Measurements from ENCODE around the gene ACSL6.

The ACSL6 gene

GRCh38 chr5:132017316-132017715 lies 5.9 kb upstream of the ACSL6 start:
- DNase-seq (ENCODE audit: low read depth) = no peak

GRCh38 chr5:132016721-132017250 lies 5.3 kb upstream of the ACSL6 start:
- DNase-seq (ENCODE audit: low read depth) = no peak

GRCh38 chr5:132013711-132014110 lies 2.3 kb upstream of the ACSL6 start:
- no peak for DNase-seq (ENCODE audit: low read depth)

GRCh38 chr5:132013006-132013689 lies 1.7 kb upstream of the ACSL6 start:
- DNase-seq (ENCODE audit: low read depth) = no peak

GRCh38 chr5:132012371-132013005 lies 1.0 kb upstream of the ACSL6 start:
- DNase-seq (ENCODE audit: low read depth) = peak; percentile 14

- DNase-seq (ENCODE audit: low read depth) = no peak
Measured at GRCh38 chr5:132010989-132011621, 353 bp downstream of the ACSL6 start.

- DNase-seq (ENCODE audit: low read depth) = no peak
Measured at GRCh38 chr5:132010645-132010988, 841 bp downstream of the ACSL6 start.

DNA sequence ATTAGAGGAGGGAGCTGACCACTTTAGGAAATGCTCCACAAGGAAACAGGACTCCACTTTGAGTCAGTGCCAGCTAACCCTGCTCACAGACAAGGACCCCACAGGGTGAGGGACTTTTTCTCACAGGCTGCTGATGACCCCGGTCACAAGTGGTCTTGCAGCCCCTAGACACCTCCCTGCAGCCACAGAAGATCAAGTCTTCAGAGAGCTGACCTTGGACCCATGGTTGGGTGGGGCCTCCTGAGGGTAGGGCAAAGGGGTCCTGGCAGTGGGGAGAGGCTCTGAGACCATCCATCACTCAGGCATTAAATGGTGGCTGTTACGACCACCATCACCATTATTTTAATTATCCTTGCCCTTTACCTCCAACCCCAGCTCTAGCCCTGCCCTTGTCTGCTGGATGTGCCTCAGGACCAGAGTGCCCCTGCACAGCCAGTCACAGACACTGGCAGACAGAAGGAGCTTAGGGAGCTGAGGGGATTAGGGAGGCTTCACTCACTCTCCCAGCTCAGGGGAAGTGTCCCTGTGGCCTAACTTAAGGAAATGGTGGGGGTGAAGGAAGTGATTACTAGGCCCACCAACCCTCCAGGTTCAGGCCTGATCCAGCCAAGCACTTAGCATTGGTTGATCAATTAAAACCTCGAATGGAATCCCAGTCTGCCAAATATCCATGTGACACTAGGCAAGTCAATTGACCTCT lies 1.6 kb downstream of the ACSL6 start:
- no peak for DNase-seq (ENCODE audit: low read depth)

DNA sequence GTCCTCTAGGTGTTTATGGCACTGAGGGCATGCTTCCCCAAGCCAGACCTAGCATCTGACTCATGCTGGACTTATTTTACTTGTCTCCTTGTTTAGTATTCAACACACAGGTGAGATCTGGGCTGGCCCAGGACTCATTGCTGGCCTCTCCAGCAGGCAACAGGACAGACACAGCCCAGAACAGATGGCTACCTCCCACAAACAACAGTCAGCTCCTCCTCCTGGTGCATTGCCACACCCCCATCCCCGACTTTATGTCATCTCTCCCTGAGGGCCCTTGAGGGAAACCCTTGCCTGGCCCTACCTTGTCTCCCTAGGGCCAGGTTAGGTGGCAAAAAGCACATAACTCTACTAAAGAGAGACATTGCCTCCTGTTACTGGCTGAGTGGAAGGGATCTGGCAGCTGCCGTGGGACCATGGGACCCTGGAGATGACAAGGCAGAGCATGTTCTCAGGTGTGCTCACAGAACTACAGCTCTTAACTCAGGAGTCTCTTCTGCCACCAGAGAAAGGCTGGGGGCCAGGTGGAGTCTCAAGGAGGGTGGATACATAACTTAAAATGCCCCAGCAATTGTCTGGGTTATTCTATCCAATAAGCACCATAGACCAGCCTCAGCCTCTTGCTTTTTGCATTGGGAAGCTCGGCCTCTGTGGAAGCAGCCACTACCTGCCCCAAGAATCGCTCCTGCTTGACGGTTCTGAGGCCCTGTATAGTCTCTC lies 2.3 kb downstream of the ACSL6 start:
- no peak for DNase-seq (ENCODE audit: low read depth)

DNA sequence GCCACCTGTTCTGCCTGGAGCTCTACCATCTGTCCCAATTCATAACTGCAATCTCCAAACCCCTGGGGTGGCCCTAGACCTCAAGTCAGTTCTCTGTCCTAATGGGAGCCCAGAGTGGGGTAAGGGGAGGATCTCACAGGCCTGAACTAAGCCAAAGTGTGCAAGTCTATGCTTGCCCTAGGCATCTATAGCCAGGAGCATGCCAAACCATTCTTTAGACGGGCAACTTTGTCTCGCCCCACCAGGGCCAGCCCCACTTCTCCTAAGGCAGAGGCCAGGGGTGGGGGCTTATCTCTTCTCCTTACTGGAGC lies 3.3 kb downstream of the ACSL6 start:
- DNase-seq (ENCODE audit: low read depth) = no peak

DNA sequence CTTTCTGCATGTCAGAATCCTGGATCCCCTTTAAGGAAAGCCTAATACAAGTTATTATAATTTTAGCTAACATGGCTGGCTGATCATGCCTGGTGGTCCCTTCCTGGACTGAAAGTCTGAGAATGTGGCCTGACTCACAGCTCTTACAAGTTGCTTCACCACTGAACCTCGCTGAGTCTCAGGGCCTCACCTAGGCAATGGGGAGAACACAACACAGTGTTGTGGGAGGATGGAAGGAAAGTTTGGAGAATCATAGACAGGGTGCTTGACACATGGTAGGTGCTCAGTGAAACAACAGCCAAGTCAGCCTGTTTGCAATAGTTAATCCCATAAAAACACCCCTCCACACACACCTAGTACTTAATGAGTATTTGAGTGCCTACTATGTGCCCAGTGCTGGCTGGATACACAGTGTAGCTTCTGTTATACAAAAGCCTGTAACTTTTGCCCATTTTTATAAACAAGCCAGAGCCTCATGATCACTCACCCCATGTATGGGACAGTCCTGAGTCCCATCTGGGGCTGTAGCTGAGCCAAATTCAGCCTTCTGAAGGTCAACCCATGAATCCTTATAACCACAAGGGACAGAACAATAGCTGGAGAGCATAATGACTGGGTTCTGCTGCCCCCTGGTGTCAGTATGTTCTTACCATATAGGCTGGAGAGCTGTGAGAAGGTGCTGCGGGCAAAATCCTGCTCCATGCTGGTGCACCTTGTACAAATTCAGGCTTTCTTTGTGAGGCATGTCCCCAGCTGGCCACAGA lies 3.9 kb downstream of the ACSL6 start:
- DNase-seq (ENCODE audit: low read depth) = peak; percentile 78

DNA sequence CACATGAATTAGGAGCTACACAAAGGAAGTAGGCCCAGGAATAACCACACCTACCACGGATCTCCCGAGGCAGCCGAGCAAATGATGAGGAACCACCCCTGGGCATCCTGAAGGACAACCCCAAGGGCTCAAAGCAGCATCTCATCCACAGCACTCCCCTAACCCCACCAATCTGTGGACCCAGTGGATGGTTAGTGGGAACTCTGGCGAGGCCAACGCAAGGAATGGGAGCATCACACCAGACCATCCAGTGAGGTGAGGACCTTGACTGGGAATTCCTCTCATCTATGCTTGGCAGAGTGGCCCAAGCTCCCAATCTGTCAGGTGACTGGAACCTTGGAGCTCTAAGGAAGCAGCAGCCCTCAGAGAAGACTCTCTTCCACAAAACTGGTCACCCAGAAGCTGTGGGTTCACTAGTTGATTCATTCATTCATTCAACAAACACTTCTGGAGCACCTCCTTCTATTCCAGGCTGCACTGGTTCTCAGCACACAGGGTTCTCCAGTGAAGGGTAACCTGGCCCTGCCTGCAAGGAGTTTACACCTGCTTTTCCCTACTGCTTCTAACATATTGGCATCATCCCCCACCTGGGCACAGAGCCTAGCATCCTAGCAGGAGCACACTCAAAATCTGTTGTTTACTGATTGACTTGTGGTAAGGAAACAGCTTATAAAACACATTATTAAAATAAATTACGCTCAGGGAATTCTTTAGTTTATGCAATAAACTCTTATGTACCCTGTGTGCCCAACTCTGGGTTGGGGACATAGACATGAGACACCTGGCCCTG lies 4.9 kb downstream of the ACSL6 start:
- no peak for DNase-seq (ENCODE audit: low read depth)

GRCh38 chr5:132005591-132005990 lies 5.9 kb downstream of the ACSL6 start:
- no peak for DNase-seq (ENCODE audit: low read depth)

DNA sequence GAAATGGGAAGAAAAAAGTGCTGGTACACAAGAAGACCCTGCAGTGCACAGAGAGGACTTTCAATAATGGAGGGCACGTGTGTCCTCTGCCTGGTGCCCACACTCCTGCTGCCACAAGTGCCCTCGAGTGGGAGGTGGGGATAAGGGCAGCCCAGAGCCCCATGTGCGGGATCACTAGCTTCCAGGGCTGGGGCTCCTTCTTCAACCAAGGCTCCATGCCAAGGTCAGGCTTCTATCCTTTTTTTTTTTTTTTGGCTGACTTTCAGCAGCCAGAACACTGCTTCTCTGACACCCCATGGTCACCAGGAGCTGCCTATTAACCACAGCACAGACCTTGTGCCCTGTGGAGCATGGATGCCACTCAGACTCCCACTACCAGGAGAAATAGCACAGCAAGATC lies 7.5 kb downstream of the ACSL6 start:
- DNase-seq (ENCODE audit: low read depth) = no peak

- no peak for DNase-seq (ENCODE audit: low read depth)
Measured at GRCh38 chr5:132003170-132003744, 8.2 kb downstream of the ACSL6 start.

DNA sequence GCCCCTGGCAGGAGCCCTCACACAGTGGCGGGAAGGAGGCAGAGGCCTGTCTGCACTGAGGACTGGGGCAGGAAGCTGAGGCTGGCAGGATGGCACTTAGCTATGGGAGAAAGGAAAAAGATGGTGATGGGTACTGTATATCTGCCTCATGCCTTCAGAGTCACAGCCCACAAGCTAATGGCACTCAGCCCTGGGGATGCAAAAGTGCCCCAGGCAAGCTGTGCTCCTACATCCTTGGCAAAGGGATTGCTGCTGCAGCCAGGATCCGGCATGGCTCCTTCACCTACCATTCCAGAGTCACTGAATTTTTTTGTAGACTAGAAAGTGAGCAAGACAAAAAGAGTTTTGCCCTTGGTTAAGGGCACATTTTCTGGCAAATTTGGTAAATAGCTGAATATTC lies 8.7 kb downstream of the ACSL6 start:
- DNase-seq (ENCODE audit: low read depth) = no peak

DNA sequence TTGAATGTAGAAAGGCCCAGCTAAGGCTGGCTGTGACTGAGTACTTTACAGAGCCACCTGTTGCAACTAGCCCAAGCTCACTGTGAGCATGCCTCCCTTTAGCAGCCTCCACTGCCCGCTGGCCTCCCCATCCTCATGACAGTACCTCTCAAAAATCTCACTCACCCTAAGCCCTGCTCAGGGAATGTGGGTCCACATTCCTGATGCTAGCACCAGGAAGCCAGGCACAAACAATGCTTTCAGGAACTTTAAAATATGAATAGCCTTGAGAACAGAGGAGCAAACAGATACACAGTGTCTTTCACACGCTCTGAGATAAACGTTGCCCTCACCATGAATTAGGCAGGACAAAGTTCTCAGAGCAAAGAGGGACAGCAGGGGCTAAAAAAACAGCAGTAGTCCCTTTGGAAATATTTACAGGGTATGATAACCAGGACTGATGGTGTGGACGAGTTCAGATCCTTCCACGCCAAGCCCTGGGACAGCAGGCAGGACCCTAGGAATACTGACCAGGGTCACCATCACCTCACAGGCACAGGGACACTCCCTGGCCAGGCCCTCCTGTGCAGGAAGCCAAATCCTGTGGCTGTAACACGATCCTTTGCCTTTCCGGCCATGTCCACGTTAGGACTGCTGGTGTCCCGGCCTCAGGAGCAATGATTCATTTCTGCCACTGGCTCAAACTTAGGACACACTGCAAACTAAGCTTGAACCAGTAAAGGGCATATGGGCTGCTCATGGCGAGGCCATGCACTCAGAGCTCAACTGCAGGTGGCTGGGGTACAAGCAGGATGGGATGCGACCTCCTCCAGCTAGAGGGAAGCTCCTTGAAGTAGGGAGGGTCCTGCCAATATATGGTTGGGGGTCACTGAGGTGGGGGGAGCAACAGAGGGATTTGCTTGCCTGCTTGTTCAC lies 9.6 kb downstream of the ACSL6 start:
- DNase-seq (ENCODE audit: low read depth) = no peak

- no peak for DNase-seq (ENCODE audit: low read depth)
Measured at GRCh38 chr5:132000677-132001453, 10.6 kb downstream of the ACSL6 start.

DNA sequence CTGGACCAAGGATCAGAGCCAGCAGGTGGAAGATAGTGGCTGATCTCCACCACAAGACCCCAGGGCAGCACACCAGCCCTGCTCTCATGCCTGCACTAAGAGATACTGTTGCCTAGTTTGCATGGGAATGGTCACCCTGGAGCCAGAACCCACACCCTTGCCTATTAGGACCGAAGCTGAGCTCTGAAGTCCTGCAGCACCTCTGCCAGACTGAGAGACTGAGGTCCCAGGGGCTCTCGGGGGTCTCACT lies 11.3 kb downstream of the ACSL6 start:
- DNase-seq (ENCODE audit: low read depth) = no peak
